ENCODE results near the gene POU2F3.

DNA sequence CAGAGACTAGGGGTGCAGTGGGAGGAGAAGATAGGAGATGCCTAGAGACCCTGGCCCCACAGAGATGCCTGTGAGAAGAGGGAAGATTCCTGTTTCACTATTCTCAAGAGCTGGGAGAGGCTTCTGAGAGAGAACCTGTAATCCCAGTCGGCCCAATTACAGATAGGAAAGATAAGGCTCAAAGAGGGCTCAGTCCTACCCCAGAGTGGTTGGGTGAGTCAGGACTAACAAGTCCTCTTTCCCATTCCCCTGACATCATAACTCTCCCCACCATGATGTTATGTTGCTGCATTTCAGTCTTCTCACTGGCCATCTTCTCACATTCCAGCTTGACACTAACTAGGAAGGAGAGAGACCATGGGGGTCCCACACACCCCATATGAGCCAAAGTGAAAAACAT lies 114.1 kb downstream of the POU2F3 start:
- no peak for TF ChIP-seq EZH2 (IDR thresholded peaks at IDR 0.05; ENCODE audit: insufficient read depth, poor library complexity, severe bottlenecking)
- no peak for TF ChIP-seq EZH2phosphoT487 (IDR thresholded peaks at IDR 0.05; ENCODE audit: insufficient read depth, low read depth)
